GM18951 (cell line): ENCODE results near the gene PAPSS1.

Experiments used
- POLR2A ChIP-seq: IDR thresholded peaks from 4 replicates; pipeline ENCODE4 v1.6.1; 2011; ENCODE audit warnings: mild to moderate bottlenecking; ENCODE audit not compliant: insufficient read length, insufficient read depth; ENCODE audit errors: extremely low read depth
- in situ Hi-C: fragments of 300-500 bp; cut with MboI; formaldehyde crosslinking; loops from one replicate; pipeline ENCODE4 v1.12.0; 2022; ENCODE audit warnings: low sequenced_read_pairs, mixed read lengths, inconsistent platforms; ENCODE audit not compliant: unreplicated experiment

PAPSS1 gene

DNA sequence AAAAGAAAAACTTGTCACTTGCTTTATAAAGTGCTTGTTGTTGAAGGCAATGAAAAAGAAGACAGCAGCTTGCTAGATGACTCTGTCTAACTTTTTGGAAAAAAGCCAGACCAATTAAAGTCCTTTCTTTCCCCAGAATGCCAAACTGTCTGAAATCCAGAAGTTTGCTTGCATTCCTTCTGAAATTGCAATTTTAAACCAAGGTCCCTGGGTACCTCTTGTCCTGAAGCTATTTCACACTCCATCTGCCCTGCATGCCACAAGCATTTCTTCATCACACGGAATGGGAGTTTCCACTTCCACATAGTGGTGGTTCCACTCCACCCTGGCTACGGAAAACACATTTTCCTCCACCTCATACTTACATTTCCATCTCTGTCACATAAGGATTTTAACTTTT, 101.0 kb downstream of the PAPSS1 start:
- no peak for TF ChIP-seq POLR2A
- in situ Hi-C loops = no loop called here

DNA sequence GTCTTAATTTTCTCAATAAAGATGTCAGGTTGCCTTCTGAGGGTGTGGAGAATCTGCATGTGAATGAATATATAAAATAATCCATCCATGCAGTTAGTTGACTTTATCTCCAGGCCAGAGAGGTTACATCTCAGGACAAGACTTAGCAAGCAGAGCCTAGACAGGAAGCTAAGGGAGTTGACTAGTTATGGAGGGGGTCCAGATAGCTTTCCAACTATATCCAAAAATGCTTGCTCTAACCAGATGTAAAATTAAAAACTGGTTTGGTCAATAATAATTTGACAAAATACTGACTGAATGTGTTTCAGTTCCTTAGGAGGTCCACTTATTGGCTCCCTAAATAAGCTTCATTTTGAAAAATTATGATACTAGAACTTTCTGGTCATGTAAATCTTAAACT, 101.4 kb downstream of the PAPSS1 start:
- TF ChIP-seq POLR2A = no peak
- in situ Hi-C loops = no loop called here

DNA sequence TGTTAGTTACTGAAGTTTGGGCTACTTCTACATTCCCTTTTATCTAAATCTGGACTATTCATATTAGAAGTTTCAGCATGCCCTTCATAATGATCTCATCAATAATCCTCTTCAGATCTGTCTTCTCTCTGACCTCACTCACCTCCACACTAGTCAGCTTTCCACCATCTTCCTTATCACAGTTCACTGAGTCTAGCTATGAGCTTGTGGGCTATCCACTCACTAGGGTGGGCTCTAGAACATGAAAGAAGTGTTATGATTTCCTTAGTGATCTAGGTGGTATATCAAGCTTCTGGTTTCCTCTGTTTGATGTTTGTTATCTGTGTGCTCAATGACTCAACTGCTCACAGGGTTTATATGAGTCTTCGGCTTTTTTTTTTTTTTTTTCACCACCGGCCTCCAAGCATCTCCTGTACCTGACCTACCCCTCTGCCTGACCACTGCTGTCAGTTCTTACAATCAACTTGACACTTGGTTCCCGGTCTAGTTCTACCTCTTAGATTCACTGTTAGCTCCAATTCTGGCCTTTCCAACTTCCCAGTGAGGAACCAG, 103.1 kb downstream of the PAPSS1 start:
- in situ Hi-C loops = no loop called here
- no peak for TF ChIP-seq POLR2A

DNA sequence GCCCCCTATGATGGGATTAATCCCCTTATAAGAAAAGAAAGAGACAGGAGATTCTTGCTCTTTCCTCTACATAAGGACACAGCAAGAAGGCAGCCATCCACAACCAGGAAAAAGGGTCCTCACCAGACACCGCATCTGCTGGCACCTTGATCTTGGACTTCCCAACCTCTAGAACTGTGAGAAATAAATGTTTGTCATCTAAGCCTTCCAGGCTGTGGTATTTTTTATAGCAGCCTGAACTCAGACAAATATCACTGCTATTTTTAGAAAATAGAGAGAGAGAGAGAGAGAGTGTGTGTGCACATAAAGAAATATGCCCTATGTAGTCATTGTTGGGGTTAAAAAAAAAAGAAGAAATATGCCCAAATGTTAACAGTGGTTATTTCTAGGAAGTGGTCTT, 104.2 kb downstream of the PAPSS1 start:
- in situ Hi-C loops = no loop called here
- TF ChIP-seq POLR2A = no peak

DNA sequence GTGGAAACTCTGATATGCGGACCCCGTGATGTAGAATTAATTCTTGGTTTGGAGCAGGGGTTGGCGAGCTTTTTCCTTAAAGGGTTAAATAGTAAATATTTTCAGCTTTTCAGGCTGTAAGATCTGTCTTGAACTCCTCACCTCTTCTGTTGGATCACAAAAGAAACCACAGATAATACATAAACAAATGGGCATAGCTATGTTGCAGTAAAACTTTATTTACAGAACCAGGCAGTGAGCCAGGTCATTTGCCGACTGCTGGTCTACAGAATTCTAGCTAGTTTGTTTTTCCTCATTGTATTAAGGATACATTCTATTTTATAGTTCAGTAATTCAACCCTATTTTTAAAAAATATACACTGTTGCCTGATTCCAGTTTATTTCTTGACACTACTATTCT, 116.6 kb downstream of the PAPSS1 start:
- in situ Hi-C loops = no loop called here
- TF ChIP-seq POLR2A = no peak

DNA sequence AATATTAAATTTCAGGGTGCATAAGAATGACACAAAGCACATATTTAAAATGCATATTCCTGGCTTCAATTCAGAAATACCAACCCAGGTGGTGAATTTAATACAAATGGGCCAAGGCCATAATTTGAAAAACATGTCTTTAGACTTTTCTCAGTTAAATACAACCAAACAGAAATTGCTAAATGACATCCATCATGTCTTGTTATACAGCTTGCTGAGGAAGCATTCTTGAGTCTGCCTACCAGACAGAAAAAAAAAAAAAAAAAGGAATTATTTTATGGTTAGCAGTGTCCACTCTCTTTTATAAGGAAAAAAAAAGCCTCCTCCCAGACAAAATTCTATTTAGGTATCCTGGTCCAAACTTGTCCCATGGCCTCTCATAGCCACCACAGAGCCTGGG, 119.1 kb downstream of the PAPSS1 start:
- TF ChIP-seq POLR2A = no peak
- in situ Hi-C loops = no loop called here

DNA sequence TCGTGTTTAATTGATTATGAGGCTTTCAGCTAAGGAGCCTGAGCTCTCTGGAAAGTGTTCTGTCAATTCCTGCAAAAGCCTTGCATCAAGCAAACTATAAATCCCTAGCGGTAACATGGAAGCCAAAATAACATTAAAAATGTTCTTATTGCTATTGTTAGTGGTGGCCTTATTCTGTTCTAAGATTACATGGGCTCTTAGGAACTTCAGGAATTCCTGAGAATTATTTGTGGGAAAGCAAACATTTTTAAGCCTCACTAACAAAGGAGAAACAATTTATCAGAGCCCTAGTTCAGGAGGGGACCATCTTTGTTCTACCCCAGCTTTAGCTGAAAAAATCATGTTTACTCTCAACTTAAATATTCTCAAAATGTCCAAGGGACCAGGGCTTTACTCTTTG, 119.6 kb downstream of the PAPSS1 start:
- TF ChIP-seq POLR2A = no peak
- in situ Hi-C loops = no loop called here

DNA sequence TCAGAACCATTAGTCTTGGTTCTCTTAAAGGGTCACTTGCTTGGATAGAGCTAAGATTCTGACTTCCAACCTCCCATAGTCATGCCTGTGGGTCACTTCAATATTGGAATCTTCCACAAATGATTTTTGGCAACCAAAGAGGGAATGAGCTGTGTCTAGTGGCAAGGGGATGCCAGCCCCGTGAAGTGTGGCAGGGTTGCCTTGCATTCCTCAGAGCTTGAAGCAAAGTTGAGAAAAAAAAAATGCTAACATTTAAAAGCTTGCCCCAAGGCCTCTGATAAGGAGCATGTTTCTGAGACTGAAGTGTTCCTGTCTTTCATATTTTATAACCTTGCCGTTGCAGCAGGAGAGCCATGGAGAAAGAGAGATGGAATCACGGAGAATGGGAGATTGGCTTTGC, 120.2 kb downstream of the PAPSS1 start:
- in situ Hi-C loops = no loop called here
- TF ChIP-seq POLR2A = no peak

DNA sequence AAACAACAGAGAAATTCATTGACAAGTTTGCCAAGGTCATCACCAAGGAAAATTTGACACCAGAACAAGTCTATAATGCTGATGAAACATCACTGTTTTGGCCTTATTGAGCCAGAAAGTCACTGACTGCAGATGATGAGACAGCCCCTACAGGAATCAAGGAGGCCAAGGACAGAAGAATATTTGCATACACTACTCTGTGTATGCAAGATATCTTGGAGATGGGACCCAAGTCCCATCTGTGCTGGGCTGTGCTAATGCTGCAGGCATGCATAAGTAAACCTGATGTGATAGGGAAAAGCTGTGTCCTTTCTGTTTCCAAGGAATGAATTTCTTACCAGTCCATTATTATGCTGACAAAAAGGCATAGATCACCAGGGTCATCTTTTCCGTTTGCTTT, 126.8 kb downstream of the PAPSS1 start:
- in situ Hi-C loops = no loop called here
- TF ChIP-seq POLR2A = no peak

DNA sequence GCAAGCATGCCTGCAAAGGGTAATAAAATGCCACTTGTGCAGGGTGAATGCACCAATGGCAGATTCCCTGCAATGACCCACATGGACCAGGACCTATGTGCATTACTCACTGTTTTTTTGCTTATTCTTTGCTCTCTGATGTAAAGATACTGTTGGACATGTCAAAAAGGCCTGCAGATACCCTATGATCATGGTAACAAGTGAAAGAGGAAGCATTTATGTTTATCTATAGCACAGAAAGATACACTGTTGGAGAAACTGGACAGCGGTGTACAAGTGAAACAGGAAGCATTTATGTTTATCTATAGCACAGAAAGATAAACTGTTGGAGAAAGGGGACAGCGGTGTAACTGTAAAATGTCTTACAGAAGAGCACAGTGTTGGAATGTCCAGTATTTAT, 127.5 kb downstream of the PAPSS1 start:
- in situ Hi-C loops = no loop called here
- no peak for TF ChIP-seq POLR2A

DNA sequence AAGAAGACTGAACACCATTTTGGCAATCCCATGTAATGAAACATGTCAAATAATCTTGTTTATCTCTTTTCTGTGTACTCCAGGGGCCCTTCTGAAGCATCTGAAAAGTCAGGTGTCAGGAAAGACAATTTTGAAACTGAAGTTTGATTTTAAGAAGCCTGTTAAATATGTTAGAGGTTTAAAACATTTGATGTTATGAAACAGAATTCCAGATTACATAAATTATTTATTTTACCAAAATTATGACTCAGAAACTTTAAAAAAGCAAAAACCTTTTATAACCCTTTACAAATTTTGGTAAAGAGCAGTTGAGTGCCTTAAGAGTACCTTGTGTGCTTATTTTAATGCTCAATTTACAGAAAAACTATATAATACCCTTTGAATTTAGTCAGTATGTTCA, 130.8 kb downstream of the PAPSS1 start:
- in situ Hi-C loops = no loop called here
- TF ChIP-seq POLR2A = no peak

DNA sequence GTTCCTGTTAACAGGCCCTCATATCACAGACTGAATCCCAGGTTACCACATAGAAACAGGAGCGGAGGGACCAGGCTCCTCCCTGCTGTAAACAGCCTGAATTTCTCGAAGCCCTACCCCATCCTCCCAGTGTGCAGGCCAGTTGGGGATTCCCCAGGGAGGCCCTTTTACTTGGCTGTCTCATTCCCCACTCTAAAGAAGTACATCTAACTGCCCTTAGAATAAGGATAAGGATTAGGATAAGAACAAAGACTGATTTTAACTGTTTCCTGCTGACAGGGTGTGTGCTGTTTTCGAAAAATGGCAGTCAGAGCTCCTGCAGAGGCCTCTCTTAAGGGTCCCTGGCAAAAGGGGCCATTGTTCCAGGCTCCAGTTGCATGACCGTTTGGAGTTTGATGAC, 133.7 kb downstream of the PAPSS1 start:
- in situ Hi-C loops = no loop called here
- no peak for TF ChIP-seq POLR2A

DNA sequence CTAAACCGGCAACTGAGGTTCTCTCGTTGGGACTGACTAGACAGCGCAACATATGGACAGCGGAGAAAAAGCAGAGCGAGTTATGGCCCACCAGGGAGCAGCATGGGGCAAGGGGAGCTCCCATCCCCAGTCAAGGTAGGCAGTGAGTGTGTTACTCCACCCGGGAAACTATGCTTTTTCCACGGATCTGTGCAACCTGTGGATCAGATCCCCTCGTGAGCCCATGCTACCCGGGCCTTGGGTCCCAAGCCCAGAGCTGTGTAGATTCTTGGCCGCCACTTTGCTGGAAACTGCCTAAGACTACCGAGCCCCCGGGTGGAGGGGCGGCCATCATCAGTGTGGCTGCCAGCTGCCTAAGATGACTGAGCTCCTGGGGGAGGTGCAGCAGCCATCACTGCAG, 140.9 kb downstream of the PAPSS1 start:
- in situ Hi-C loops = no loop called here

DNA sequence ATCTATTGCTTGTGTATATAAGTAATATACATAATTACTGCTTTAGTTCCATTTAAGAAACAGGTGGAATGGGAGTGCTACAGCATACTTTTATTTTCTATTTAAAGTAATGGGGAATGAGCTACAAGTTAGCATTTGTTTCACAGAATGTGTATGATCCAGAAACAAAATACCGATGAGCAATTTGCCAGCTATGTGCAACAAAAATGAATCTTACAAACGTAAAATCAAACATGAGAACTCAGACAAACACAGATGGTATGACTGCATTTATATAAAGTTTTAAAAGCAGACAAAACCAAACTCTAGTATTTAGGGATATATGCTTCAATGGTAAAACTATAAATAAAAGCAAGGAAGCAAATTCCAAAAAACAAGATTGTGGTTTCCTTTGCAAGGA, 141.7 kb downstream of the PAPSS1 start:
- TF ChIP-seq POLR2A = no peak
- in situ Hi-C loops = no loop called here

More for the DNA sequence above, 140.9 kb downstream of the PAPSS1 start:
- TF ChIP-seq POLR2A = no peak

DNA sequence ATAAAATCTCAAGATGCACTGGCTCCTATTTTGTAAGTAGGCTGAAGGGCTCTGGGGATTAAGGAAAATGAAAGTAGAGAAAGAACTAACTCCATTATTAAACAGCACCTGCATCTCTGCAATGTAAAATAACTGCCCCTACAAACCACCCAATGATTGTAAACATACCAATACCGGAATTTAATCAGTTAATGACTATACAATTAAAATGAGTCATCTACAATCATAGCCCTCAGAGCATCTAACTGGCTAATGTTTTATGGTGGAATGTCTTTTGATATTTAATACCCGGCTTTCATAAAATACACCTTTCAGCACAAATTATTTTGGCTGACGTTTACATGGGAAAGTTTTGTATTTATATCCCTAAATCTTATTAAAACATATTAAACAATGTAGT, 142.3 kb downstream of the PAPSS1 start:
- in situ Hi-C loops = no loop called here
- no peak for TF ChIP-seq POLR2A
